Right lobe of liver (tissue), 6 donors: ENCODE results near the gene DAP3. TPM values are rescaled to one million over a fixed set of nuclear protein-coding genes. Genes with fewer than 3 reads are reported as not detected.
"Not testable (repeated sequence)": the region's sequence is repeated elsewhere in the genome, so short reads cannot be mapped to it uniquely, and the experiment has no call there.

Source experiments
- ATAC-seq, 4 donors: fragments of 200-7000 bp; cut with Tn5 transposase; one replicate each; pipeline ENCODE4 v1.9.1; 2020; ENCODE audit warnings: mild to moderate bottlenecking in 4 of 4, moderate library complexity in 4 of 4
- DNase-seq, 3 donors: peaks; one replicate each; pipeline ENCODE4 v3.0.0-alpha.2; 2020
- H3K27ac ChIP-seq, 3 donors: fragments of 200-600 bp; one replicate each; pipeline ENCODE4 v1.8.0; 2022
- H3K27me3 ChIP-seq, 2 donors: fragments of 200-600 bp; one replicate each; pipeline ENCODE4 v1.8.0; 2022
- H3K36me3 ChIP-seq, 4 donors: fragments of 200-600 bp; sonication (generic) in 1 of 4; one replicate each; pipeline versions ENCODE4 v1.5.1 to v1.8.0; 2017 to 2022; ENCODE audit warnings: control low read depth in 1 of 4
- H3K4me1 ChIP-seq, 4 donors: fragments of 200-600 bp; sonication (generic) in 1 of 4; one replicate each; pipeline versions ENCODE4 v1.5.1 to v1.8.0; 2017 to 2022; ENCODE audit warnings: control low read depth in 1 of 4
- H3K4me3 ChIP-seq, 3 donors: fragments of 200-600 bp; one replicate each; pipeline ENCODE4 v1.8.0; 2022
- H3K9me3 ChIP-seq, 4 donors: fragments of 200-600 bp; sonication (generic) in 1 of 4; one replicate each; pipeline versions ENCODE4 v1.5.1 to v1.8.0; 2017 to 2022; ENCODE audit warnings: control low read depth in 1 of 4
- POLR2A ChIP-seq: fragments of 450-650 bp; IDR thresholded peaks from one replicate; pipeline ENCODE4 v1.6.1; 2017; ENCODE audit warnings: antibody characterized with exemption, mild to moderate bottlenecking
- WGBS: methylation state at CpG from one replicate; pipeline ENCODE4 v1.1.6; 2018; ENCODE audit warnings: low coverage, low lambda C conversion rate; ENCODE audit not compliant: insufficient coverage; ENCODE audit errors: missing lambda C conversion rate; 5-methylcytosine and 5-hydroxymethylcytosine counted together
- intact Hi-C, 2 donors: fragments of 100-400 bp; cut with DNase I; formaldehyde crosslinking; loops; one replicate each; pipeline versions ENCODE4 v1.11.2 to v1.14.1; 2022
- total RNA-seq, 6 experiments: library from RNA; depleted of rRNA in 2 of 6; stranded (reverse); fragments of >200 nt in 2 of 6; fragmentation: NEBNext Ultra II Directional in 3 of 6; extraction: Animal tissue kit (Norgen Biotek cat#: 25700) in 3 of 6; gene quantifications; one replicate each; pipeline versions ENCODE4 v1.1.0 to v1.2.4, GENCODE V29; 2016 to 2023
- TF ChIP-seq, protein P1 (sequence below), 4 donors: fragments of 200-600 bp in 3 of 4; fragments of 450-650 bp in 1 of 4; IDR thresholded peaks; one replicate each; pipeline versions ENCODE4 v1.5.1 to v1.8.0; 2016 to 2022; ENCODE audit warnings: antibody characterized with exemption in 4 of 4, mild to moderate bottlenecking in 2 of 4
- donor health status: DM: no; HTN: yes; CAD: no.
- donor health status: DM: no; HTN: no; CAD: no.
- donor health status: DM: no; HTN: no; CAD: no.
- donor health status: DM: no; HTN: yes; CAD: no.
- donor health status: DM: no; HTN: yes; CAD: no.

The DAP3 gene
- total RNA-seq, 6 experiments from 2014 or later: 53.9 to 136 (median 65.7) TPM

DNA sequence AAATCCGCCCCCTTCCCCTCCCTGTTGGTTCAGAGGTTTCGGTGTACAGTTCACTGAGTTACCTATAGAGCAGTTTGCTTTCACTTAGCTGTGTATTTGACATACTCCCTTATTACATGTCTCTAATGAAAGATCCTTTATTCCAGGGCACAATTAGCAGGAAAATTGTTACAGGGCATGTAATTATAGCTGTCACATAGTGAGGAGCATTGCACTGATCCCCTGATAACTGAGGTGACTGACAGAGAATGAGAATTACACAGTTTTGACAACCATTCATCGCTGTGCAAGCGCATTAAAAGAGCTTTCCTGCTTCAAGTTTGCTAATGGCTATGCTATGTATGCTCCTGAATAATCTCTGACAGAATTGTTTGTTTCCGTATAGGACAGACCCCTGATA, 26.9 kb downstream of the DAP3 start:
- ATAC-seq (no peak), DNase-seq (no peak)
- H3K4me3 ChIP-seq: no peak overlapping the region
- H3K27me3 ChIP-seq: no peaks in the 10 kb centered on the region
- H3K36me3 ChIP-seq: peaks cover 0 to 3% (median 0%) of the 10 kb centered on the region in 4 donors
- H3K9me3 ChIP-seq: no peaks in the 10 kb centered on the region
- intact Hi-C loops: no loop called here
- H3K27ac ChIP-seq: no peak overlapping the region
- no peaks in the 10 kb centered on the region for H3K4me1 ChIP-seq
- TF ChIP-seq POLR2A: no peak
- TF ChIP-seq, protein P1, sequence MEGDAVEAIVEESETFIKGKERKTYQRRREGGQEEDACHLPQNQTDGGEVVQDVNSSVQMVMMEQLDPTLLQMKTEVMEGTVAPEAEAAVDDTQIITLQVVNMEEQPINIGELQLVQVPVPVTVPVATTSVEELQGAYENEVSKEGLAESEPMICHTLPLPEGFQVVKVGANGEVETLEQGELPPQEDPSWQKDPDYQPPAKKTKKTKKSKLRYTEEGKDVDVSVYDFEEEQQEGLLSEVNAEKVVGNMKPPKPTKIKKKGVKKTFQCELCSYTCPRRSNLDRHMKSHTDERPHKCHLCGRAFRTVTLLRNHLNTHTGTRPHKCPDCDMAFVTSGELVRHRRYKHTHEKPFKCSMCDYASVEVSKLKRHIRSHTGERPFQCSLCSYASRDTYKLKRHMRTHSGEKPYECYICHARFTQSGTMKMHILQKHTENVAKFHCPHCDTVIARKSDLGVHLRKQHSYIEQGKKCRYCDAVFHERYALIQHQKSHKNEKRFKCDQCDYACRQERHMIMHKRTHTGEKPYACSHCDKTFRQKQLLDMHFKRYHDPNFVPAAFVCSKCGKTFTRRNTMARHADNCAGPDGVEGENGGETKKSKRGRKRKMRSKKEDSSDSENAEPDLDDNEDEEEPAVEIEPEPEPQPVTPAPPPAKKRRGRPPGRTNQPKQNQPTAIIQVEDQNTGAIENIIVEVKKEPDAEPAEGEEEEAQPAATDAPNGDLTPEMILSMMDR (IDR thresholded peaks at IDR 0.05): no peak
- WGBS: 90% methylated on average over 5 of the region's 5 CpGs

DNA sequence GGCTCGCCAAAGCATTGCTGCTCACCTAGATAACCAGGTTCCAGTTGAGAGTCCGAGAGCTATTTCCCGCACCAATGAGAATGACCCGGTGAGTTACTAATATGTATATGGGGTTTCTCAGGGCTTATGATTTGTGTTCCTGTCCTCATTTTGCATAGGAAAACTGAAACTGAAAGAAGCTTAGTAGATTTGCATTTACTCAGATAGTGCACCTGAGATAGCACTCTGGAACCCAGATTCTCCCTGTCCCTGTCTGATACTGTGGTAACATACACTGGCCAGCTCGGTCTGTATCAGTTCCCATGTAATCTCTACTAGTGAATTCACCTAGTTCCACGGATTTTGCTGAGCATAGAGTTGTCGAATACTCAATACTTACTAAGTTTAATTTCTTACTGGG, 28.1 kb downstream of the DAP3 start:
- no peak overlapping the region for H3K27ac ChIP-seq
- intact Hi-C loops: no loop called here

DNA sequence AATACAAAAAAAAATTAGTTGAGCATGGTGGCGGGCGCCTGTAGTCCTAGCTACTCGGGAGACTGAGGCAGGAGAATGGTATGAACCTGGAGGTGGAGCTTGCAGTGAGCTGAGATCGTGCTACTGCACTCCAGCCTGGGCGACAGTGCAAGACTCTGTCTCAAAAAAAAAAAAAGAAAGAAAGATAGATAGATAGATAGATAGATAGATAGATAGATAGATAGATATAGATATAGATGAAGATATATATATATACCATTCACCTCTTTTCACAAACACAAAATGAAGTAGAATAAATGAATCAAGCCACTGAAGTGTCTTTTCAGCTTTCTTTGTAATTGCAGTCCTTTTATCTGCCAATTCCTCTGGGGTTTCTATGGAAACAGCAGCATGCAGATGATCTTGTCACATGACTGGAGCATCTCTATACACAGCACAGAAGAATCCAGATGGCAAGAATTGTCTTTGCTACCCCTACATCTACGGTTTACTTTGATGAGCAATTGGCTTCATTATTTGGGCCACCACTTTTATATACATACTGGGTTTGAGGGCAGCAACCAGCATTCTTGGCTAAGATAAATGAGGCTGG, 29.7 kb downstream of the DAP3 start:
- DNase-seq, H3K4me3 ChIP-seq, H3K27ac ChIP-seq, H3K4me1 ChIP-seq, ATAC-seq, H3K9me3 ChIP-seq, intact Hi-C loops, H3K27me3 ChIP-seq: not testable (repeated sequence)
- 96% methylated on average over 6 of the region's 6 CpGs for WGBS
- peaks cover 0 to 14% (median under 1%) of the 10 kb centered on the region in 4 donors for H3K36me3 ChIP-seq

More for the DNA sequence above, 28.1 kb downstream of the DAP3 start:
- Histone ChIP-seq H3K4me3 (no peak overlapping the region), H3K9me3 (no peaks in the 10 kb centered on the region), H3K27me3 (no peaks in the 10 kb centered on the region), H3K4me1 (no peaks in the 10 kb centered on the region), H3K36me3 (peaks cover 0 to 9% (median under 1%) of the 10 kb centered on the region in 4 donors)
- WGBS: 95% methylated on average over 5 of the region's 7 CpGs
- ATAC-seq (peak in 1 of 4 donors; percentile 18), DNase-seq (no peak)
- TF ChIP-seq, protein P1 (IDR thresholded peaks at IDR 0.05): no peak
- TF ChIP-seq POLR2A: no peak

DNA sequence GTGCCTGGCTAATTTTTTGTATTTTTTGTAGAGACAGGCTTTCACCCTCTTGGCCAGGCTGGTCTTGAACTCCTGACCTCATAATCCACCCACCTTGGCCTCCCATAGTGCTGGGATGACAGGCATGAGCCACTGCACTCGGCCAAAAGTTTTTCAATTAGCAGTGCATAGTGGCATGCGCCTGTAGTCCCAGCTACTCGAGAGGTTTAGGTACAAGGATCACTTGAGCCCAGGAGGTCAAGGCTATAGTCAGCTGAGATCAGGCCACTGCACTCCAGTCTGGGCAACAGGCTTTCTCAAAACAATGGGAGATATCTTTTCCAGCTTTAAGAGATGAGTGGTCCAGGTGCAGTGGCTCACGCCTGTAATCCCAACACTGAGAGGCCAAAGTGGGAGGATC, 30.8 kb downstream of the DAP3 start:
- no peaks in the 10 kb centered on the region for H3K4me1 ChIP-seq
- H3K27me3 ChIP-seq: no peaks in the 10 kb centered on the region
- ATAC-seq (no peak), DNase-seq (no peak)
- H3K4me3 ChIP-seq: no peak overlapping the region
- peaks cover 0 to 14% (median under 1%) of the 10 kb centered on the region in 4 donors for H3K36me3 ChIP-seq
- no peaks in the 10 kb centered on the region for H3K9me3 ChIP-seq
- 77% methylated on average over 3 of the region's 4 CpGs for WGBS
- intact Hi-C loops: no loop called here
- no peak overlapping the region for H3K27ac ChIP-seq
- TF ChIP-seq POLR2A: no peak
- TF ChIP-seq, protein P1 (IDR thresholded peaks at IDR 0.05): no peak

DNA sequence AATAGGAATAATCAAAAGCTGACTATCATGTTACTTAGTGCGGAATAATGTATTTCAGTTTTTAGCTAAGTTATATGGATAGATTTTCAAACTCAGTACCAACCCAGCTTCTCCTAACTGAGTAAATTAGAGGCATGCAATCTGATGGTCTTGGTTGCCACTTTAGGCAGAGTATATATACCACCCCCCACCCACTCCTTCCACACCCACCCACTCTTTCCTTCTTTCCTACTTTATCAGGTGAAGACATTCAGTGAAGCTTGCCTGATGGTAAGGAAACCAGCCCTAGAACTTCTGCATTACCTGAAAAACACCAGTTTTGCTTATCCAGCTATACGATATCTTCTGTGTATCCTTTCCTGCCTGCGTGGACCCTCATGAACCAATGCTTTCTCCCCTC, 36.3 kb downstream of the DAP3 start:
- H3K9me3 ChIP-seq: no peaks in the 10 kb centered on the region
- no peak for DNase-seq
- WGBS: 83% methylated on average over 3 of the region's 3 CpGs
- no peak for ATAC-seq
- H3K36me3 ChIP-seq: peaks cover 0 to 28% (median 2%) of the 10 kb centered on the region in 4 donors
- H3K27ac ChIP-seq: no peak overlapping the region
- H3K4me3 ChIP-seq: no peak overlapping the region
- H3K27me3 ChIP-seq: no peaks in the 10 kb centered on the region
- intact Hi-C loops: no loop called here
- no peaks in the 10 kb centered on the region for H3K4me1 ChIP-seq
- TF ChIP-seq, protein P1 (IDR thresholded peaks at IDR 0.05): no peak
- no peak for TF ChIP-seq POLR2A
